OCI-LY3 (cell line): ENCODE measurements around the gene SMAD6.

Experiments used
- H2AFZ ChIP-seq: fragments of 200-600, 300-600 bp; shearing (Covaris generic); 2 replicates; pipeline ENCODE4 v1.6.0; 2014; ENCODE audit warnings: antibody characterized with exemption, low read depth, low read length
- H3K27ac ChIP-seq: fragments of 200-600, 300-600 bp; sonication (generic); 2 replicates; pipeline ENCODE4 v1.5.1; 2014; ENCODE audit warnings: mild to moderate bottlenecking, low read length, moderate library complexity, mixed read lengths
- H3K27me3 ChIP-seq: fragments of 200-600, 300-600 bp; sonication (generic); 2 replicates; pipeline ENCODE4 v1.6.1; 2014; ENCODE audit warnings: low read depth, low read length, mixed read lengths
- H3K36me3 ChIP-seq: fragments of 200-600, 300-600 bp; sonication (generic); replicated peaks from 2 replicates; pipeline ENCODE3; 2014; ENCODE audit warnings: low read depth, low read length, mixed read lengths
- H3K4me1 ChIP-seq: fragments of 300-600, 200-600 bp; sonication (generic); 2 replicates; pipeline ENCODE4 v1.6.1; 2014; ENCODE audit warnings: low read length, mixed read lengths
- H3K4me2 ChIP-seq: fragments of 200-600, 300-600 bp; sonication (generic); 2 replicates; pipeline ENCODE4 v1.6.1; 2014; ENCODE audit warnings: low read length, mixed read lengths
- H3K4me3 ChIP-seq: fragments of 300-600, 200-600 bp; sonication (generic); 2 replicates; pipeline ENCODE4 v1.5.1; 2014; ENCODE audit warnings: antibody characterized with exemption, mild to moderate bottlenecking, low read length, moderate library complexity
- H3K79me2 ChIP-seq: fragments of 300-600, 200-600 bp; shearing (Covaris generic); 2 replicates; pipeline ENCODE4 v1.6.1; 2014; ENCODE audit warnings: mild to moderate bottlenecking, low read length, mixed read lengths
- H3K9ac ChIP-seq: fragments of 300-600, 200-600 bp; shearing (Covaris generic); 2 replicates; pipeline ENCODE4 v1.6.0; 2014; ENCODE audit warnings: mild to moderate bottlenecking, low read length, moderate library complexity
- H3K9me3 ChIP-seq: fragments of 200-600, 300-600 bp; shearing (Covaris generic); 2 replicates; pipeline ENCODE4 v1.6.1; 2014; ENCODE audit warnings: low read length, mixed read lengths; ENCODE audit not compliant: insufficient read depth
- H4K20me1 ChIP-seq: fragments of 200-600, 300-600 bp; sonication (generic); 2 replicates; pipeline ENCODE4 v1.6.1; 2016; ENCODE audit warnings: low read length, mixed read lengths; ENCODE audit not compliant: insufficient read depth
- CTCF ChIP-seq: fragments of 200-600, 300-600 bp; sonication (generic); IDR thresholded peaks from 2 replicates; pipeline ENCODE4 v1.5.1; 2014; ENCODE audit warnings: antibody characterized with exemption, low read length, low read depth
- EZH2phosphoT487 ChIP-seq: fragments of 200-600 bp; shearing (Covaris generic); IDR thresholded peaks from 2 replicates; pipeline ENCODE4 v1.6.1; 2018; ENCODE audit warnings: antibody characterized with exemption, mixed run types, low read depth

SMAD6 gene

GRCh38 chr15:66760097-66760967 is 58.3 kb downstream of the SMAD6 start:
- TF ChIP-seq EZH2phosphoT487 (no peak), CTCF (no peak)
- no peaks in the 10 kb centered on the region for H4K20me1 ChIP-seq
- peaks cover under 1% of the 10 kb centered on the region for H3K4me1 ChIP-seq
- H3K4me2 ChIP-seq = no peak overlapping the region
- no peak overlapping the region for H3K4me3 ChIP-seq
- H3K9ac ChIP-seq = no peak overlapping the region
- H3K36me3 ChIP-seq = no peaks in the 10 kb centered on the region
- H3K27ac ChIP-seq = no peak overlapping the region
- peaks cover 14% of the 10 kb centered on the region; the same call in 1 of the 2 replicates for H3K27me3 ChIP-seq
- H2AFZ ChIP-seq = no peak overlapping the region
- peaks cover 3% of the 10 kb centered on the region; the same call in 1 of the 2 replicates for H3K9me3 ChIP-seq
- no peaks in the 10 kb centered on the region for H3K79me2 ChIP-seq

DNA sequence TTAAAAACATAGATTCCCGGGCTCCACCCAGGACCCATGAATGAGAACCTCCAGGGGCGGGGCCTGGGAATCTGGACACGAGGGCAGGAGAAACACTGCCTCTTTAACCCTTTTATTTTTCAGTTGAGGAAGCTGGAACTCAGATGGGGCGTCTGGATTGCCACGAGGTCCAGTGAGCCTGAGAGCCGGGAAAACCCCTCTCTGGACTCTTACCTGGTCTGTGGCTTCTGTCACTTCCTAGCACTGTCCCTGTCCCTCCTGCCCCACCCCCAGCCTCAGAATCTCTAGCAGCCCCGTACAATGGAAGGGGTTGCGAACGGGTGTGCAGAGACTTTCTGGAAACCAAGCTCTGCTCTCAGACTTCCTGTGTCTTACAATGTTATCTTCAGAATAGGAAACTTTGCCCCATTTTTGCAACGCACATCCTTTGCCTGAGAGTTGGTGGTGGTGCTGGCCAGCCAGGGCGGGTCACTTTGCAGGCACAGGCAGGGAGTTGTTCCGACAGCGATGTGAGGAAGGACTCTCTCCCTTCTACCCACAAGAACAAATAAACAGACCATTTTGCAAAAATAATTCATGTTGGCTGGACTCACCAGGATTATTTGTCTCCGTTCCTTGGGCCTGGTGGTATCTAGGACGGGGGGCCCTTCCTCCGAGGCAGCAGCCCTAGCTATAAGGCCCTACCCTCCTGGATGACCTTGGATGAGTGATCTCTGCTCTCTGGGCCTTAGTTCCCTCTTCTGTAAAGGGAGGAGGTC is 59.1 kb downstream of the SMAD6 start:
- H4K20me1 ChIP-seq = no peaks in the 10 kb centered on the region
- no peak overlapping the region for H3K4me3 ChIP-seq
- H2AFZ ChIP-seq = no peak overlapping the region
- H3K9ac ChIP-seq = no peak overlapping the region
- H3K27ac ChIP-seq = no peak overlapping the region
- H3K79me2 ChIP-seq = no peaks in the 10 kb centered on the region
- no peaks in the 10 kb centered on the region for H3K36me3 ChIP-seq
- TF ChIP-seq EZH2phosphoT487 (no peak), CTCF (no peak)
- no peak overlapping the region for H3K4me2 ChIP-seq
- H3K4me1 ChIP-seq = peaks cover 9% of the 10 kb centered on the region
- H3K9me3 ChIP-seq = no peaks in the 10 kb centered on the region
- H3K27me3 ChIP-seq = peaks cover 14% of the 10 kb centered on the region; the same call in 1 of the 2 replicates

GRCh38 chr15:66761726-66762595 is 59.9 kb downstream of the SMAD6 start:
- Histone ChIP-seq H3K79me2 (no peaks in the 10 kb centered on the region), H3K27me3 (peaks cover 19% of the 10 kb centered on the region), H2AFZ (no peak overlapping the region), H3K27ac (no peak overlapping the region), H4K20me1 (no peaks in the 10 kb centered on the region), H3K4me2 (no peak overlapping the region), H3K4me3 (no peak overlapping the region), H3K9me3 (no peaks in the 10 kb centered on the region), H3K4me1 (peaks cover 17% of the 10 kb centered on the region), H3K36me3 (no peaks in the 10 kb centered on the region), H3K9ac (no peak overlapping the region)
- no peak for TF ChIP-seq CTCF
